ENCODE results near the gene GPR149.
"Not testable (repeated sequence)": the region's sequence is repeated elsewhere in the genome, so short reads cannot be mapped to it uniquely, and the experiment has no call there.

The GPR149 gene, protein sequence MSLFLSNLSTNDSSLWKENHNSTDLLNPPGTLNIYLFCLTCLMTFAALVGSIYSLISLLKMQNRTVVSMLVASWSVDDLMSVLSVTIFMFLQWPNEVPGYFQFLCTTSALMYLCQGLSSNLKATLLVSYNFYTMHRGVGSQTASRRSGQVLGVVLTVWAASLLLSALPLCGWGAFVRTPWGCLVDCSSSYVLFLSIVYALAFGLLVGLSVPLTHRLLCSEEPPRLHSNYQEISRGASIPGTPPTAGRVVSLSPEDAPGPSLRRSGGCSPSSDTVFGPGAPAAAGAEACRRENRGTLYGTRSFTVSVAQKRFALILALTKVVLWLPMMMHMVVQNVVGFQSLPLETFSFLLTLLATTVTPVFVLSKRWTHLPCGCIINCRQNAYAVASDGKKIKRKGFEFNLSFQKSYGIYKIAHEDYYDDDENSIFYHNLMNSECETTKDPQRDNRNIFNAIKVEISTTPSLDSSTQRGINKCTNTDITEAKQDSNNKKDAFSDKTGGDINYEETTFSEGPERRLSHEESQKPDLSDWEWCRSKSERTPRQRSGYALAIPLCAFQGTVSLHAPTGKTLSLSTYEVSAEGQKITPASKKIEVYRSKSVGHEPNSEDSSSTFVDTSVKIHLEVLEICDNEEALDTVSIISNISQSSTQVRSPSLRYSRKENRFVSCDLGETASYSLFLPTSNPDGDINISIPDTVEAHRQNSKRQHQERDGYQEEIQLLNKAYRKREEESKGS

DNA sequence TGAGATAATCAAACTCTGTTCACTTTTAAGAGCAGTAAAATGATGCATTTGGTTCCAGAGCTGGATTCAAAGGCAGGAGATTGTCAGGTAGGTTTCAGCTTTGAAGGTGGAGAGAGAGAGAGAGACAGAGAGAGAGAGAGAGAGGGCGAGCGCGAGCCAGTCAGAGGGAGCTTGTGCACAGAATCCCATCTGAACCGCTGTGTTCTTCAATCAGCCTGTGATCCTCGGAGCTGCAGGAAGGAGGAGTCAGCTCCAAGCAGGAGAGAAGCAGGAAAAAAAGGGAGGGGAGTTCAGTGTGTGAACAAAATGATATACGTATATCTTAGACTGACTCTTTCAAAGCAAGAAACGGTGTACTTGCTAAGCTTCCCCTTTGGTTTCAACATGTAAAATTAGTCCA, at the start of gene GPR149:
Gene GPR149 (minus strand): TSS at position 177 of the 400 bp plus-strand sequence. CDS start 575 bp downstream, outside the sequence.
- no peak for DNase-seq (ENCODE audit: low read depth)

DNA sequence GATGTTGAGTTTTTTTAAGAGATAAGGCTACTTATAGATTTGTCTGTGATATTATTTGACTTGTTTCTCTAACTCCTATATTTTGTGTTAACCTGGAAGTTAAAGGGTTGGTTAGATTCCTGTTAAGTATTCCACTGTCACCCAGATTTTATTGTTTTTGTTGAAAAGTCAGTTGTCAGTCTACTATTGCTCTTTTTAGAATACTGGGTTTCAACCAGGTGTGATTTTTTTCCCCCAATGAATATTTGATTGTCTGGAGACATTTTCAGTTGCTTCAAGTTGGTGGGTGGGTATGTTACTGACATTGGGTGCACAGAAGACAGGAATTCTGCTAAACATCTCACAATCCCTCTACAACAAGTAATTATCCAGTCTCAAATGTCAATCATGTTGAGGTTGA, 43.8 kb upstream of the GPR149 start:
- no peak for DNase-seq (ENCODE audit: low read depth)

DNA sequence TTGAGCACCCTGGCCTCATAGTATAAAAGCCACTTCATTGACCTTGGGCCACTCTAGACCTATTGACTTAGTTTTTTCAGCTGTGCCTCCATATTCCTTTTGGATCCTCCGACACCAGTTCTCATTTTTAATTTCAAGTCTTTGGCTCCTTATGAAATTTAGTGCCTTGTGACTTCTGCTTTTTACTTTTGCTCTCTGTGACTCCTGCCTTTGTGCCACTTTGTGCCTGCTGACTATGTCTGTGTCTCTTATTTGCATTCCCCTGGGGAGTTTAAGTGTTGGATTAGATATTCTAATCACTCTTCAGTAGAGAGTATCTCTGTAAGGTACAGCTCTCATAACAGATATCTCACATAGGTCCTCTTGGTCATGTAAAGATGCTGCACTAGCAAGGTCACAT, 39.6 kb upstream of the GPR149 start:
- DNase-seq (ENCODE audit: low read depth): no peak

DNA sequence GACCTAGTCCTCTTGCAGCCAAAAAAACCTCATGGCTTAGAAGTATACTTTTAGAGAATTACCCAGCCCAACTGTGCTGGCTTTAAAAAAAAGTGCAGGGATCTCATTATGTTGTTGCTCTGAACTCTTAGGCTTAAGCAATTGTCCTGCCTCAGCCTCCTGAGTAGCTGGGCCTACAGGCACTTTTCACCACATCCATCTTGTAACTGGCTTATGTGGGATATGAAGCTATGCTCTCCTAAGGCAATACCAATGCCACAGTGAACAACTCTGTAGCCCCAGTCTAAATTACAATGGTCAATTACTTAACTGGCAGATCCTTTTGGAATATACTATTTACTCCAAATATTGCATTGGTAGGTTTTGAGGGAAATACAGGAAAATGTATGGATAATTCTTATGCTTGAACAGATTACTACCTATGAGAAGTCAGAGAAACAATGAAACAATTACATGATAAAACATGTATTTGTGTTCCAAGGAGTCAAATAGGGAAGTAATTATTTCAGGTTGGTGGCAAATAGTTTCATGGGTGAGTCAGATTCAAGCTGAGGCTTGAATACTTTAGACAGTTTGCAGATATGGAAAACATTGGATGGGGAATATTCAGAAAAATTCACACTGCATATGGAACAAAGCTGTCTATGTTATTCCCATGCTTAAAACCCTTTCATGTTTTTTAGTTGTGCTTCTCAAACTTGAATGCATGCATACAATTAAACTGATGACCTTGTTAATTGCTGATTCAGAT, 34.6 kb upstream of the GPR149 start:
- no peak for DNase-seq (ENCODE audit: low read depth)

DNA sequence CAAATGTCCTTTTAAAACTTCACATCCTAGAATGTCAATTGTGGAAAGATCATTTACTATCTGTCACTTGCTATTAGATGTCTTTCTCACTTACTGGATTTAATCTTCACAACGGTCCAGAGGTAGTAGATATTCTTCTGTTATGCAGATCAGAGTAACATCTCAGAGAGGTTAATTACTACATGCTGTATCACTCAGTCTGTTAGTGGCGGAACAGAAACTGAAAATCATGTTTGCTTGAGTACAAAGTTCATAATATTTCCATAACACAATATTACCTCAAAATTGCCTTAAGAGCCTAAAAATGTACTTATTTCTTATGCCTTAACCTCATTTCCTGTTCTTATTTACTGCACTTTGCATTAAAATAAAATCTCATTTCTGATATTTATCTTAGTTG, 28.6 kb upstream of the GPR149 start:
- DNase-seq (ENCODE audit: low read depth): no peak

DNA sequence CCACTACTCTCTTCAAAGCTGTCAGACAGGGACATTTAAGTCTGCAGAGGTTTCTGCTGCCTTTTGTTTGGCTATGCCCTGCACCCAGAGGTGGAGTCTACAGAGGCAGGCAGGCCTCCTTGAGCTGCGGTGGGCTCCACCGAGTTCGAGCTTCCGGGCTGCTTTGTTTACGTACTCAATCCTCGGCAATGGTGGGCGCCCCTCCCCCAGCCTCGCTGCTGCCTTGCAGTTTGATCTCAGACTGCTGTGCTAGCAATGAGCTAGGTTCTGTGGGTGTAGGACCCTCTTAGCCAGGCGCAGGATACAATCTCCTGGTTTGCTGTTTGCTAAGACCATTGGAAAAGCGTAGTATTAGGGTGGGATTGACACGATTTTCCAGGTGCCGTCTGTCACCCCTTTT, 9.1 kb upstream of the GPR149 start:
- not testable (repeated sequence) for DNase-seq (ENCODE audit: low read depth)

DNA sequence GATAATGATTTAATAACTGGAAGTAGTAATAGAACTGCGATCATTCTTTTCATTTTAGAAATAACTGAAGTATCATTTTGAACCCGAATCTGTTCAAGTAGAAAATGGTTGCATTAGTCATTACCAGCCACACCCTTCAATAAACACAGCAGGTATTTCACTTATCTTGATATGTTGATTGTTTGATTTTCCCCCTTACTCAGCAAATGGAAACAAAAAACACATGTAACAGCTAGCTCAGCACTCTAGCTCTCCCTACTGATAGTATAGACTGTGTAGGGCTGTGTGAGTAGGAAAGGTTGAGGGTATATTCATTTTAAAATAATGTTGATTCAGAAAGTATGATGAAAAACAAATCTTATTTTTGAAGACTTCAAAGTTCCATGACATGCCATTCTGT, 1.1 kb upstream of the GPR149 start:
- DNase-seq (ENCODE audit: low read depth): no peak

DNA sequence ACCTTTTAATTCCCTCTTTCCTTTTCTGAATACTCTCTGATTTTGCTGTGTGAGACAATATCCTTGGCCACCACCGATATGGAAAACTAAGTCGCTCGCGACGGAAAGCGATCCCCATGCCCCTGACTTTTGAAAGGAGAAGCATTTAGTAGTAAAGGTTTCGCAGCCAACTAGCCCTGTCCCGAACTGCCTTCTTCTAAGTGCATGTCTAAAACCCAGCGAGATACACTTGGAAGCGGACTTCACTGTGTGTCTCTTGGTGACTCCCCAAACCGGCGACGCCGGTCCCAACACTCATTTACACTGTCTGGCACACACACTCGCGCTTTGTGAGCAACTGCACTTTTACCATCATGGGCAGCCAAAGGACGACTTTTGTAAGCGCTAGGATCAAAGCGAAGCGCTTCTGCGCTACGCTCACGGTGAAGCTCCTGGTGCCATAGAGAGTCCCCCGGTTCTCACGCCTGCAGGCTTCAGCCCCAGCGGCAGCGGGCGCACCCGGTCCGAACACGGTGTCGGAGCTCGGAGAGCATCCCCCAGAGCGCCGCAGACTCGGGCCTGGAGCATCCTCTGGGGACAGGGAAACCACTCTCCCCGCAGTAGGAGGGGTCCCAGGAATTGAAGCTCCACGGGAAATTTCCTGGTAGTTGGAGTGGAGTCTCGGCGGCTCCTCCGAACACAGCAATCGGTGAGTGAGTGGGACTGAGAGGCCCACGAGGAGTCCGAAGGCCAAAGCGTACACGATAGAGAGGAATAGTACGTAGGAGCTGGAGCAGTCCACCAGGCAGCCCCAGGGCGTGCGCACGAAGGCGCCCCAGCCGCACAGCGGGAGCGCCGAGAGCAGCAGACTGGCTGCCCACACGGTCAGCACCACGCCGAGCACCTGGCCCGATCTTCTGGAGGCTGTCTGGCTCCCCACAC, 1.4 kb downstream of the GPR149 start:
- DNase-seq (ENCODE audit: low read depth): no peak

DNA sequence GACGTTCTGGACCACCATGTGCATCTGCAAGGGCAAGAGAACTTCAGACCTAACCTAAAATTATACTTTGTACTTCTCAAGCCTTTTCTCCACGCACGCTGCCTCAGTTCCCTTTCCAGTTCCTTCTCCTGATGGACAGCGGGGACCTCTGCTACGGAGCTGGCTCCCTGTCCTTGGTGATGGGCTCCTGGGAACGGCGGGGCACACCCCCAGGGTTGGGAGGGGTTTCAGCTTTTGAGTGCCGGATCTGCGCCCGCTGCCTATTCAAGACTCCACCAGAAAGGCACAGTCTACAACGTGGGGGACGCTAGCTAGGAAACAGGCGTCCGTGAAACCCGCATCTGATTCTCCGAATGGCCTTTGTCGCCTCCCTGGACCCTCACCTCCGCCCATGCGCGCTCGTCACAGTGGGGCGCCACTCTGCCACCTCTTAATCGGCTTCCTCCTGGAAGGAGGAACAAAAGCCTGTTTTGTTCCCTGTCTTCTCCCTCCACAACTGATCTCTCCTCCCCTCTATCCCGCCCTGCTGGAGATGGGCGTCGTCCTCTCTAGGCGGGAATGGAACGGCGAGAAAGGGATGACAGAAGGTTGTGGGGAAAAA, 2.2 kb downstream of the GPR149 start:
- no peak for DNase-seq (ENCODE audit: low read depth)

DNA sequence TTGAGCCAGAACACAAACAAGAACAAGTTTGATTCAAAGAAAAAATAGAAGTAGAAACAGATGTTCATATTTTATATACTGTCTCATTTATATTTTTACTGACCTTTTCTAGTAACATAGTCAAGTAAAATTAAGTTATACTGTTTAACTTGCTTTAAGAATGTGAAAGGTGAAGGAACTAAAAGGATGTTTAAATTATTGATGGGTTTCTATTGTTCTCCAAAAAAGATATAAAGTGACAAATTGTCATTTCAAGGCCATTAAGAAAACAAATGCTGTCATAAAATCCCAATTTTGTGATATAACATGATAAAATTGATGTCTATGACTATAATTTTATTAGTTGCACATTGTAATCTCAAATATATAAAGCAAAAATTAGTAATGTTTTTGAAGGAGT, 7.3 kb downstream of the GPR149 start:
- DNase-seq (ENCODE audit: low read depth): no peak

DNA sequence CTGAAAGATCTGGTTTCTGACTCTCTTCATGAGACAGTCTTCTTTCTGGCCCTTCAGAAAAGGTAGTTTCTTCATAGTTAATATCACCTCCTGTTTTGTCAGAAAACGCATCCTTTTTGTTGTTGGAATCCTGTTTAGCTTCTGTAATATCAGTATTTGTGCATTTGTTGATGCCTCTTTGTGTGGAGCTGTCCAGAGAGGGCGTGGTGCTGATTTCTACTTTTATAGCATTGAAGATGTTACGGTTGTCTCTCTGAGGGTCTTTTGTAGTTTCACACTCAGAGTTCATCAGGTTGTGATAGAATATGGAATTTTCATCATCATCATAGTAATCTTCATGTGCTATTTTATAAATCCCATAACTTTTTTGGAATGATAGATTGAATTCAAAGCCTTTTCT, 8.9 kb downstream of the GPR149 start:
- DNase-seq (ENCODE audit: low read depth): no peak

DNA sequence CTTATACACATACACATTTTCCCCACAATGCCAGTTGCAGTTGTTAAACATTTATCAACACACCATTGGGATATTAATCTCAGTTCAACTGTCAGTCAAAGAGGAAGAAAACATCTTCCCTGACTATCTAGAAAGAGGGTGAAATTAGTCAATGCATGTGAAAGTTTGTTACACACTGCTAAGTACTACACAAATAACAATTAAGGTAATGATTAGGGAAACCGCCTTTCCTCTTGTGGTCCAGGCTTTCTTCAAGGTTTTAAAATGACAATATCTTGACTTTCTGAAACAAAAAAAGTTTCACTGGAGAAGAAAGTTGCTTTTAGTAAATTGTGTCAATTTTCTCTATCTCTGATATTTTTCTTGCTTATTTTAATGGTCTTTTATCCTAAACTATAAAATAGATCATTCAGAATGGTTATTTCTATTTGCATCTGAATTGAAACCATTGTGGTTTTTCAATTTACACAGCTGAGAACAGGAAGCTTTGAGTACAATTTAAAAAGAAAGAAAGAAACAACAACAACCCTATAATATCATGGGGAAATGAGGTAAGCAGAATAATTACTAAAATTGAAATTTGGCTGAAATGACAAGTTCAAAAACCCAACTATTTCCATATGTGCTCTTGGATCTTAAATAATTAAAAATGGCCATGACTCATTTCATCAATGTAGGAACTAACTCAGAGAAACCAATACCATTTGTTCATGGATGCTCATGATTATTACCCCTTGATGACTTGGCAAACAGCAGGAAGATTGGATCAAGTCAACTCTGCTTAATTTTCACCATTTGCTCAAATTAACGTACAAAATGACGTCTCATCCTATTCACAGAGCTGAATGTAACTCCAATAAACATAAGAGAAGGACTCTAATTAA, 31.7 kb downstream of the GPR149 start:
- no peak for DNase-seq (ENCODE audit: low read depth)

DNA sequence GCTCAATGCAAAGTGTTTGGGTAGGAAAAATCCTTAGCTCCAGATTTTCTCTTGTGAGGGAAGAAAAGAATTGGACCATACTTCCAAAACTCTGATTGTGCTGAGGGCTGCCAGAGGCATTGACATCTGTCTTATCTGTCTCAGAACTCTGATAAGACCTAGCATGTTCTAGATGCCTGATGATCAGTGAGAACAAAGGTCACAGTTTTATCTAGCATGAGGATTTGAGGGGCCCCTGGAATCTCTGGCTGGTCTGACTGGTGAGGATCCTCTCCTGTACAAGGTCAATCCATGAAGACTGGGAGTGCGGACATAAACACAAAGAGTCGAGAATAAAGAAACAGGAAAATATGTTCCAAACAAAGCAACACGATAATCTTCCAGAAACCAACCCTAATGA, 40.1 kb downstream of the GPR149 start:
- DNase-seq (ENCODE audit: low read depth): no peak

DNA sequence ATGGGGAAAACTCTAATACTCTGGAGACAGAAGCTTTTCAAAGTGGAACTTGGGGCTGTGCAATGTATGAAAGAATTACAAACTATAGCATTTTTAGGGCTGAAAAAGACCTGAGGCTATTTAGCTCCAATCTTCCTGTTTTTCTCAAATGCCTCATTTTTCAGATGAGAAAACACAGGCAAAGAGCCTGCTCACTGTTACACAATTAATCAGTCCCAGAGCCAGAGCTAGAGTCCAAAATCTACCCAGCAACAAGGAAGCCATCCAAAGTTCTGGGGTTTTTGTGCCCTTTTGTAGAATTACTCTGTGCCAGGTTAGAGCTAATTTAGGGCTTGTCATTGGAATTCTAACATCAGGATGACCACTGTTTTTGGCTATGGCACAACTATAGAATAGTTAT, 45.5 kb downstream of the GPR149 start:
- DNase-seq (ENCODE audit: low read depth): no peak

DNA sequence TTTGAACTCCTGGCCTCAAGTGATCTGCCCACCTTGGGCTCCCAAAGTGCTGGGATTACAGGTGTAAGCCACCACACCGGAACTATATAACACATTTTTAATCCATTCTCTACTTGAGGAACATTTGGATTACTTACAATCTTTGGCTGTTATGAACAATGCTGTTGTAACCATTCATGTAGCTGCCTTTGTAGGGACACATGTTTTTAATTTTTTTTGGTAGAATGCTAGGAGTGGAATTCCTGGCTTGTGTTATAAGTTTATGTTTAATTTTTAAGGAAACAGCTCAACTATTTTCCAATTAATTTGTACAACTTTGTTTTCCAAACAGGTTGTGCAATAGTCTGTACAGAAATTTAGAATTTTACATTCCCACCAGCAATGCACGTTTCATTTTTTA, 51.7 kb downstream of the GPR149 start:
- no peak for DNase-seq (ENCODE audit: low read depth)

DNA sequence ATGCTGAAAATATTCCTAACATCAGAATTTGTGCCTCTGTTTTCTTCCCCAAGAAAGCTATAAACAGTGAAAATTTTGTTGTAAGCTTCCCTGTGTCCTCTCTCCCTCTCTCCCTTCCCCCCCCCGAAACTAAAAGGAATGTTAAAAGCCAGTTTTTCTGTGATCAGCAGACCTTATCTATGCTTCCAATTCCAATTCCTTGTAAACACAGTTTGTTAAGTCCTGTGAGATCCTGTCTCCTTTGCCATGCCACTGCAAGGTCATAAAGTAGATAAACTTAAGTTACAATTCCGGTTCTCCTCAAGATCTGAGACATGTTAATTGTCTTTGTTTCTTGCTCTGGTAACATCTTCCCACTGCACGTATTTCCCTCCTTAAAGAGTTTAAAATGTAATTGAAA, 62.8 kb downstream of the GPR149 start:
- no peak for DNase-seq (ENCODE audit: low read depth)

DNA sequence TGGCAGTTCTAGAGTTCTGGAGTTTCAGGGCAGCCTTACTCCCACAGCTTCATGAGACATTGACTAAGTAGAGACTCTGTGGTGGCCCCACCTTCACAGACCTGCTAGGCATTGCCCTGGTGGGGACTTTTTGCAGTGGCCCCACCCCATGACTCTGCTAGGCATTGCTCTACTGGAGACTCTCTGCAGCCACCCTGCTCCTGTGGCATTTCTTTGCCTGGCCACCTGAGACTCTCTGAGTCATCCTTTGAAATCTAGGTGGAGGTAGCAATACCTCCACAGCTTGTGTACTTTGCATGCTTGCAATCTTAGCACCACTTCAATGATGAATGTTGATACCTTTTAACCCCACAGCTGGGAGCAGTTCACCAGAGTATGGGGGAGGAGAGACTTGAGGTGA, 65.1 kb downstream of the GPR149 start:
- no peak for DNase-seq (ENCODE audit: low read depth)

DNA sequence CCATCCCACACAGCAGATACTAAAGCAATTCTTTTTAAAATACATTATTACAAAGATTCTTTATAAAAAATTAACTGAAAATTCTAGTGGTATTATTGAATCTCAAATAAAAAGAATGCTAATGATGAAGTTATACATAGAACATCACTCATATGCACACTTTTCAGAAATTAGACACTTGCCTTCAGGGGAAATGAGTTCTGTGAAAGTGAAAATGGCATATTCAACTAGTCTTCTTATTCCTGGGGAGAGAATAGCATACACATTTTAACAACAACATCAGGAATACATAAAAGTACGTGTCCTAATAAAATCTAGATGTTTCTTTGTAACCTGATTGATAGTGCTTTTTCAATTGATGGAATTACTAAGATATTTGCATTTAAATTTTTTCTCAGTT, 68.9 kb downstream of the GPR149 start:
- no peak for DNase-seq (ENCODE audit: low read depth)

DNA sequence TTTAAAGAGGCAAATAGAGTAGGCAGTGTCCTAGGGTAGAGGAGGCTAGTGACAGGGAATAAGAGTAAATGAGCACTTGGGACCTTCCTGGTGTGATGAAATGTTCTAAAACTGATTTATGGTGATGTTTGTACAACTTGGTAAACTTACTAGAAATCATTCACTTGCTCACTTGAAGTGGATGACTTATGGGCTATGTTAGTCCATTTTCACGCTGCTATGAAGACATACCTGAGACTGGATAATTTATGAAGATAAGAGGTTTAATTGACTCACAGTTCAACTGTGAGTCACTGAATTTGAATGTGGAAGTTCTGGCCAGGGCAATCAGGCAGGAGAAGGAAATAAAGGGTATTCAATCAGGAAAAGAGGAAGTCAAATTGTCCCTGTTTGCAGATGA, 74.0 kb downstream of the GPR149 start:
- DNase-seq (ENCODE audit: low read depth): no peak

DNA sequence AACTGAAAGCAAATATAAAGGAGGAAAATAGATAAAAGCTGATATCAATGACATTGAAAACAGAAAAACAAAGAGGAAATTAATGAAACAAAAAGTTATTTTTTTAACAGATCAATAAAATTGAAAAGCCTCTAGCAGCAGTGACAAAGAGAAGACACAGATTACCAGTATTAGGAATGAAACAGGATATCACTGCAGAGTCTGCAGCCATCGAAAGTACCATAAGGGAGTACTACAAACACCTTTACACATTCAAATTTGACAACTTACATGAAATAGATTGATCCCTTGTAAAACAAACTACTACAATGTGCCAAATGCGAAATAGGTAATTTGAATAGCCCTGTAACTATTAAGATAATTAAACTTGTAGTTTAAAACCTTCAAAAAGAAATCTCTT, 80.8 kb downstream of the GPR149 start:
- DNase-seq (ENCODE audit: low read depth): no peak

Data from activated T-cell treated with anti-CD3 and anti-CD28 coated beads for 48 hours (primary cell).